SK-N-SH (cell line): Measurements from ENCODE around the gene GRM5. TPM values are rescaled to one million over a fixed set of nuclear protein-coding genes. Genes with fewer than 3 reads are reported as not detected.

Experiments
- CTCF ChIA-PET: fragments of 300-600, 350-600 bp; formaldehyde crosslinking; extraction: SDS; loops from one replicate; lab custom pipeline; 2021; lab: Yijun Ruan, JAX
- POLR2A ChIA-PET: fragments of 350-600 bp; sonication (Branson Sonifier 250); formaldehyde crosslinking; extraction: SDS; loops from one replicate; lab custom pipeline; 2020; ENCODE audit warnings: antibody characterized with exemption, inconsistent platforms; lab: Yijun Ruan, JAX
- DNase-seq: peaks from one replicate; pipeline ENCODE4 v3.0.0; 2012
- H2AFZ ChIP-seq: fragments of 200-600 bp; sonication (generic); 2 replicates; pipeline ENCODE4 v1.8.1; 2016; ENCODE audit warnings: antibody characterized with exemption, mild to moderate bottlenecking, low read depth
- H3F3A ChIP-seq: fragments of 200-600 bp; sonication (generic); replicated peaks from 2 replicates; pipeline ENCODE3; 2016; ENCODE audit warnings: antibody characterized with exemption, mild to moderate bottlenecking; ENCODE audit not compliant: insufficient read depth
- H3K27ac ChIP-seq, 2 experiments: fragments of 200-500 bp in 1 of 2; fragments of 200-600 bp in 1 of 2; sonication (Bioruptor generic) in 1 of 2; sonication (generic), shearing (Covaris generic) in 1 of 2; 2 replicates each; pipeline versions ENCODE4 v1.5.1 to v1.6.1; 2014 to 2016; ENCODE audit warnings: low read depth in 2 of 2, inconsistent platforms in 1 of 2, low read length in 1 of 2, mild to moderate bottlenecking in 1 of 2, mixed read lengths in 1 of 2
- H3K27me3 ChIP-seq: fragments of 200-600 bp; sonication (generic), shearing (Covaris generic); 2 replicates; pipeline ENCODE4 v1.6.1; 2016; ENCODE audit warnings: mixed run types; ENCODE audit not compliant: insufficient read depth
- H3K36me3 ChIP-seq, 2 experiments: fragments of 200-500 bp in 1 of 2; fragments of 200-600 bp in 1 of 2; sonication (Bioruptor generic) in 1 of 2; sonication (generic) in 1 of 2; replicated peaks in 1 of 2; 2 replicates each; pipeline versions ENCODE3 to v1.5.1; 2014 to 2016; ENCODE audit warnings: low read length in 1 of 2, mild to moderate bottlenecking in 1 of 2; ENCODE audit not compliant: insufficient read depth in 2 of 2, control insufficient read depth in 1 of 2
- H3K4me1 ChIP-seq, 2 experiments: fragments of 200-500 bp in 1 of 2; fragments of 200-600 bp in 1 of 2; sonication (Bioruptor generic) in 1 of 2; sonication (generic), shearing (Covaris generic) in 1 of 2; 2 replicates each; pipeline versions ENCODE4 v1.5.1 to v1.6.1; 2014 to 2016; ENCODE audit warnings: low read depth in 1 of 2, low read length in 1 of 2, mixed run types in 1 of 2; ENCODE audit not compliant: insufficient read depth in 2 of 2, control insufficient read depth in 1 of 2
- H3K4me2 ChIP-seq: fragments of 200-600 bp; sonication (generic), shearing (Covaris generic); 2 replicates; pipeline ENCODE4 v1.6.1; 2017; ENCODE audit warnings: mixed run types
- H3K4me3 ChIP-seq, 2 experiments: fragments of 200-500 bp in 1 of 2; fragments of 200-600 bp in 1 of 2; sonication (Bioruptor generic) in 1 of 2; sonication (generic), shearing (Covaris generic) in 1 of 2; 2 replicates each; pipeline versions ENCODE4 v1.5.1 to v1.8.1; 2014 to 2016; ENCODE audit warnings: low read depth in 2 of 2, inconsistent platforms in 1 of 2, low read length in 1 of 2, mild to moderate bottlenecking in 1 of 2, mixed read lengths in 1 of 2, moderate library complexity in 1 of 2
- H3K79me2 ChIP-seq: fragments of 200-600 bp; sonication (generic); 2 replicates; pipeline ENCODE4 v1.8.1; 2017; ENCODE audit warnings: mild to moderate bottlenecking; ENCODE audit not compliant: insufficient read depth
- H3K9ac ChIP-seq: fragments of 200-600 bp; sonication (generic); 2 replicates; pipeline ENCODE4 v1.6.1; 2017; ENCODE audit warnings: mixed run types
- H3K9me2 ChIP-seq: fragments of 200-600 bp; sonication (generic); 2 replicates; pipeline ENCODE4 v1.6.1; 2017; ENCODE audit warnings: mixed run types
- H3K9me3 ChIP-seq: fragments of 200-600 bp; sonication (generic); 2 replicates; pipeline ENCODE4 v1.6.1; 2017; ENCODE audit warnings: mixed run types, mild to moderate bottlenecking, moderate library complexity
- H4K20me1 ChIP-seq: fragments of 200-600 bp; sonication (generic); 2 replicates; pipeline ENCODE4 v1.6.1; 2017; ENCODE audit warnings: mild to moderate bottlenecking, mixed run types; ENCODE audit not compliant: insufficient read depth
- CTCF ChIP-seq: fragments of 200-600 bp; sonication (generic); IDR thresholded peaks from 2 replicates; pipeline ENCODE4 v1.6.1; 2017; ENCODE audit warnings: antibody characterized with exemption, mild to moderate bottlenecking, moderate library complexity
- ELF1 ChIP-seq: IDR thresholded peaks from 2 replicates; pipeline ENCODE4 v1.4.0; 2012
- EP300 ChIP-seq, 2 experiments: IDR thresholded peaks; 2 replicates each; pipeline versions ENCODE4 v1.4.0 to v1.6.1; 2012; ENCODE audit warnings: borderline replicate concordance in 1 of 2, low read depth in 1 of 2, low read length in 1 of 2
- EZH2phosphoT487 ChIP-seq: fragments of 200-600 bp; sonication (generic); IDR thresholded peaks from 2 replicates; pipeline ENCODE4 v1.6.1; 2017; ENCODE audit warnings: low read depth, mixed run types, mild to moderate bottlenecking, antibody characterized with exemption, moderate library complexity, borderline replicate concordance
- FOXJ3 ChIP-seq: sonication (generic); formaldehyde crosslinking; IDR thresholded peaks from 2 replicates; pipeline ENCODE4 v1.5.1; 2020; ENCODE audit warnings: mild to moderate bottlenecking, missing genetic modification reagents
- FOXM1 ChIP-seq: IDR thresholded peaks from 2 replicates; pipeline ENCODE4 v1.4.0; 2012; ENCODE audit warnings: low read depth, mild to moderate bottlenecking
- GABPA ChIP-seq: IDR thresholded peaks from 2 replicates; pipeline ENCODE4 v1.4.0; 2012; ENCODE audit warnings: low read depth, mild to moderate bottlenecking
- GATA2 ChIP-seq: sonication (generic); formaldehyde crosslinking; IDR thresholded peaks from 2 replicates; pipeline ENCODE4 v1.5.0; 2020; ENCODE audit warnings: mild to moderate bottlenecking, missing genetic modification reagents
- JUND ChIP-seq: IDR thresholded peaks from 2 replicates; pipeline ENCODE4 v1.4.0; 2012
- NFIC ChIP-seq: IDR thresholded peaks from 2 replicates; pipeline ENCODE4 v1.4.0; 2012; ENCODE audit warnings: borderline replicate concordance
- NRF1 ChIP-seq: IDR thresholded peaks from 2 replicates; pipeline ENCODE4 v1.6.1; 2012; ENCODE audit warnings: low read depth, mild to moderate bottlenecking, low read length
- REST ChIP-seq: IDR thresholded peaks from 2 replicates; pipeline ENCODE4 v1.6.1; 2012; ENCODE audit warnings: mild to moderate bottlenecking, low read depth, low read length, moderate library complexity
- RFX5 ChIP-seq: IDR thresholded peaks from 2 replicates; pipeline ENCODE4 v1.6.1; 2012; ENCODE audit warnings: mild to moderate bottlenecking, improper control_type of control experiment, low read length
- RXRA ChIP-seq: IDR thresholded peaks from 2 replicates; pipeline ENCODE4 v1.4.0; 2012; ENCODE audit warnings: low read depth, mild to moderate bottlenecking, borderline replicate concordance
- SMC3 ChIP-seq: IDR thresholded peaks from 2 replicates; pipeline ENCODE4 v1.6.1; 2012; ENCODE audit warnings: low read depth, low read length, improper control_type of control experiment
- TAF1 ChIP-seq: IDR thresholded peaks from 2 replicates; pipeline ENCODE4 v1.6.1; 2012; ENCODE audit warnings: low read depth, mild to moderate bottlenecking, low read length, moderate library complexity, borderline replicate concordance
- TCF12 ChIP-seq: IDR thresholded peaks from 2 replicates; pipeline ENCODE4 v1.4.0; 2012
- WGBS: methylation state at CpG from one replicate; pipeline ENCODE4 v1.1.6; 2017; ENCODE audit warnings: low lambda C conversion rate; 5-methylcytosine and 5-hydroxymethylcytosine counted together
- polyA plus RNA-seq, 3 experiments: library from polyadenylated mRNA; depleted of rRNA; stranded (reverse); fragments of >200 nt; gene quantifications; 2 replicates each; pipeline ENCODE4 v1.2.3, GENCODE V29; 2012
- TF ChIP-seq, protein P1 (sequence below): IDR thresholded peaks from 2 replicates; pipeline ENCODE4 v1.4.0; 2012; ENCODE audit warnings: low read depth

The GRM5 gene
- polyA plus RNA-seq, 1 of the 3 experiments (the other 2 are of a cell fraction), result not detected

DNA sequence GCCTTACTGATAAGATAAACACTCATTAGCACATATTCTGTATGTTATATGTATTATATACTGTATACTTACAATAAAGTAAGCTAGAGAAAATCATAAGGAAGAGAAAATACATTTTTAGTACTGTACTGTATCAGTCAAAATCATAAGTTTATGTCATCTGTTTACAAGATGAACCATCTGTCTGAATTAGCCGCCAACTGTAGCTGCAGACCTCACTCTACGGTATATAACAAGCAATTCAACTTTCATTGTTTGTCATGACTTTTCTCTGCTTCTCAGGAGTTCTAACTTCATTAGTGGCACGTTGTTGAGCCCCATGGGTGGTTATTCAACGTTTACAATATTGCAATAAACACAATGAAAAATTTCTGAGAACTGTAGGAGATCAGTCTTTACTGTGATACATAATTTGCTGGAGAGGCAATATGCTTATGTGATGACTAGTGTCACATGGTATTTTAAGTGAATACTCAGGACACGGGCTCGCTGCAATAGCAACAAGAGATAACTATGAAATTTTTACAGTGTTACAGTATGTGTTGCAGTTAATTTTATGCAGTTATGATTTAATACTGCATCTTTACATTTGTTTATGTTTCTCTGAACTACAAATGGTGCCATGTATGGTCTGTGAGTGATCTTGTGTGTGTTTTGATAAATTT lies 596.1 kb downstream of the GRM5 start:
- DNase-seq, result no peak
- Histone ChIP-seq H3K27me3 (no peaks in the 10 kb centered on the region), H3K4me3 (no peak overlapping the region), H3F3A (no peaks in the 10 kb centered on the region), H3K4me1 (no peaks in the 10 kb centered on the region), H4K20me1 (no peaks in the 10 kb centered on the region), H3K79me2 (no peaks in the 10 kb centered on the region), H3K9me3 (no peaks in the 10 kb centered on the region), H3K27ac (no peak overlapping the region), H3K9ac (no peak overlapping the region), H3K4me2 (no peak overlapping the region), H3K9me2 (no peaks in the 10 kb centered on the region), H3K36me3 (no peaks in the 10 kb centered on the region), H2AFZ (no peak overlapping the region)
- ChIA-PET POLR2A (no interaction called here), CTCF (interaction anchor here (1.6 kb wide), 1 partner anchor 15 kb away, joined by 4 read pairs; no protein-coding TSS in a partner anchor)
- WGBS, result 38% methylated on average over 6 of the region's 6 CpGs
- no peak for TF ChIP-seq JUND
- no peak for TF ChIP-seq SMC3
- TF ChIP-seq NRF1, result no peak
- no peak for TF ChIP-seq FOXJ3 (CRISPR knock-in tag)
- TF ChIP-seq FOXM1, result no peak
- TF ChIP-seq NFIC, result no peak
- no peak for TF ChIP-seq EP300 (IDR thresholded peaks at IDR 0.05; ENCODE audit: borderline replicate concordance in 1 of 2, low read depth in 1 of 2, low read length in 1 of 2)
- no peak for TF ChIP-seq CTCF
- TF ChIP-seq GABPA, result no peak
- no peak for TF ChIP-seq RXRA
- TF ChIP-seq GATA2 (CRISPR knock-in tag), result no peak
- no peak for TF ChIP-seq TAF1
- TF ChIP-seq TCF12, result no peak
- TF ChIP-seq ELF1, result no peak
- no peak for TF ChIP-seq REST
- TF ChIP-seq, protein P1, sequence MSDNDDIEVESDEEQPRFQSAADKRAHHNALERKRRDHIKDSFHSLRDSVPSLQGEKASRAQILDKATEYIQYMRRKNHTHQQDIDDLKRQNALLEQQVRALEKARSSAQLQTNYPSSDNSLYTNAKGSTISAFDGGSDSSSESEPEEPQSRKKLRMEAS, result no peak
- no peak for TF ChIP-seq EZH2phosphoT487
- no peak for TF ChIP-seq RFX5
